Measurements from ENCODE around the gene CRIP3. TPM values are rescaled to one million over a fixed set of nuclear protein-coding genes. Genes with fewer than 3 reads are reported as not detected.
A peak's percentile ranks its signal among the peaks of the same experiment; 100 is the strongest.

Gene CRIP3
- total and polyA plus RNA-seq, 4 donors, result 1.1 to 9.5 (median 2.4) TPM

GRCh38 chr6:43290905-43291355, 17.7 kb downstream of the CRIP3 start:
- H3K9ac ChIP-seq (ENCODE audit: low read depth in 1 of 2, low read length in 2 of 2), result no peak overlapping the region
- peak overlapping the region; percentile 14 to 63 for H3K27ac ChIP-seq (ENCODE audit: low read depth in 1 of 2, low read length in 2 of 2)
- H3K4me1 ChIP-seq (ENCODE audit: control insufficient read depth in 4 of 4, insufficient read depth in 4 of 4, low read length in 3 of 4), result peaks cover 6 to 26% (median 15%) of the 10 kb centered on the region in 4 donors
- no peaks in the 10 kb centered on the region for H3K36me3 ChIP-seq (ENCODE audit: control insufficient read depth in 4 of 4, insufficient read depth in 3 of 4, low read depth in 1 of 4, low read length in 3 of 4)
- 39% methylated on average over 6 of the region's 6 CpGs for WGBS
- no peak for DNase-seq (ENCODE audit: low spot score)
- TF ChIP-seq CTCF (IDR thresholded peaks at IDR 0.05; ENCODE audit: low read depth, low read length, missing input control) (no peak), HNF4A (conservative IDR thresholded peaks at IDR 0.05) (peak; percentile 83 to 89), RXRA (IDR thresholded peaks at IDR 0.05) (peak; percentile 31 to 70), JUND (IDR thresholded peaks at IDR 0.05) (peak in 1 of 2 donors; percentile 16), YY1 (IDR thresholded peaks at IDR 0.05) (peak; percentile 60), SP1 (IDR thresholded peaks at IDR 0.05) (peak; percentile 60), GABPA (IDR thresholded peaks at IDR 0.05 in 1 of 2, conservative IDR thresholded peaks at IDR 0.05 in 1 of 2) (no peak), RAD21 (IDR thresholded peaks at IDR 0.05) (peak; percentile 15 to 18), HNF4G (IDR thresholded peaks at IDR 0.05) (no peak), MAX (IDR thresholded peaks at IDR 0.05) (peak; percentile 65)
- TF ChIP-seq, protein P1, sequence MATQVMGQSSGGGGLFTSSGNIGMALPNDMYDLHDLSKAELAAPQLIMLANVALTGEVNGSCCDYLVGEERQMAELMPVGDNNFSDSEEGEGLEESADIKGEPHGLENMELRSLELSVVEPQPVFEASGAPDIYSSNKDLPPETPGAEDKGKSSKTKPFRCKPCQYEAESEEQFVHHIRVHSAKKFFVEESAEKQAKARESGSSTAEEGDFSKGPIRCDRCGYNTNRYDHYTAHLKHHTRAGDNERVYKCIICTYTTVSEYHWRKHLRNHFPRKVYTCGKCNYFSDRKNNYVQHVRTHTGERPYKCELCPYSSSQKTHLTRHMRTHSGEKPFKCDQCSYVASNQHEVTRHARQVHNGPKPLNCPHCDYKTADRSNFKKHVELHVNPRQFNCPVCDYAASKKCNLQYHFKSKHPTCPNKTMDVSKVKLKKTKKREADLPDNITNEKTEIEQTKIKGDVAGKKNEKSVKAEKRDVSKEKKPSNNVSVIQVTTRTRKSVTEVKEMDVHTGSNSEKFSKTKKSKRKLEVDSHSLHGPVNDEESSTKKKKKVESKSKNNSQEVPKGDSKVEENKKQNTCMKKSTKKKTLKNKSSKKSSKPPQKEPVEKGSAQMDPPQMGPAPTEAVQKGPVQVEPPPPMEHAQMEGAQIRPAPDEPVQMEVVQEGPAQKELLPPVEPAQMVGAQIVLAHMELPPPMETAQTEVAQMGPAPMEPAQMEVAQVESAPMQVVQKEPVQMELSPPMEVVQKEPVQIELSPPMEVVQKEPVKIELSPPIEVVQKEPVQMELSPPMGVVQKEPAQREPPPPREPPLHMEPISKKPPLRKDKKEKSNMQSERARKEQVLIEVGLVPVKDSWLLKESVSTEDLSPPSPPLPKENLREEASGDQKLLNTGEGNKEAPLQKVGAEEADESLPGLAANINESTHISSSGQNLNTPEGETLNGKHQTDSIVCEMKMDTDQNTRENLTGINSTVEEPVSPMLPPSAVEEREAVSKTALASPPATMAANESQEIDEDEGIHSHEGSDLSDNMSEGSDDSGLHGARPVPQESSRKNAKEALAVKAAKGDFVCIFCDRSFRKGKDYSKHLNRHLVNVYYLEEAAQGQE (IDR thresholded peaks at IDR 0.05), result no peak
- TF ChIP-seq, protein P2, sequence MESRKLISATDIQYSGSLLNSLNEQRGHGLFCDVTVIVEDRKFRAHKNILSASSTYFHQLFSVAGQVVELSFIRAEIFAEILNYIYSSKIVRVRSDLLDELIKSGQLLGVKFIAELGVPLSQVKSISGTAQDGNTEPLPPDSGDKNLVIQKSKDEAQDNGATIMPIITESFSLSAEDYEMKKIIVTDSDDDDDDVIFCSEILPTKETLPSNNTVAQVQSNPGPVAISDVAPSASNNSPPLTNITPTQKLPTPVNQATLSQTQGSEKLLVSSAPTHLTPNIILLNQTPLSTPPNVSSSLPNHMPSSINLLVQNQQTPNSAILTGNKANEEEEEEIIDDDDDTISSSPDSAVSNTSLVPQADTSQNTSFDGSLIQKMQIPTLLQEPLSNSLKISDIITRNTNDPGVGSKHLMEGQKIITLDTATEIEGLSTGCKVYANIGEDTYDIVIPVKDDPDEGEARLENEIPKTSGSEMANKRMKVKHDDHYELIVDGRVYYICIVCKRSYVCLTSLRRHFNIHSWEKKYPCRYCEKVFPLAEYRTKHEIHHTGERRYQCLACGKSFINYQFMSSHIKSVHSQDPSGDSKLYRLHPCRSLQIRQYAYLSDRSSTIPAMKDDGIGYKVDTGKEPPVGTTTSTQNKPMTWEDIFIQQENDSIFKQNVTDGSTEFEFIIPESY (IDR thresholded peaks at IDR 0.05), result no peak
- TF ChIP-seq, protein P3, sequence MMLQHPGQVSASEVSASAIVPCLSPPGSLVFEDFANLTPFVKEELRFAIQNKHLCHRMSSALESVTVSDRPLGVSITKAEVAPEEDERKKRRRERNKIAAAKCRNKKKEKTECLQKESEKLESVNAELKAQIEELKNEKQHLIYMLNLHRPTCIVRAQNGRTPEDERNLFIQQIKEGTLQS (IDR thresholded peaks at IDR 0.05), result no peak
- H3K9me3 ChIP-seq (ENCODE audit: control insufficient read depth in 4 of 4, low read length in 3 of 4), result no peaks in the 10 kb centered on the region
- H3K4me3 ChIP-seq (ENCODE audit: low read depth in 1 of 3, low read length in 3 of 3), result no peak overlapping the region
- H3K27me3 ChIP-seq (ENCODE audit: control insufficient read depth in 4 of 4, insufficient read depth in 4 of 4, low read length in 3 of 4), result no peaks in the 10 kb centered on the region

DNA sequence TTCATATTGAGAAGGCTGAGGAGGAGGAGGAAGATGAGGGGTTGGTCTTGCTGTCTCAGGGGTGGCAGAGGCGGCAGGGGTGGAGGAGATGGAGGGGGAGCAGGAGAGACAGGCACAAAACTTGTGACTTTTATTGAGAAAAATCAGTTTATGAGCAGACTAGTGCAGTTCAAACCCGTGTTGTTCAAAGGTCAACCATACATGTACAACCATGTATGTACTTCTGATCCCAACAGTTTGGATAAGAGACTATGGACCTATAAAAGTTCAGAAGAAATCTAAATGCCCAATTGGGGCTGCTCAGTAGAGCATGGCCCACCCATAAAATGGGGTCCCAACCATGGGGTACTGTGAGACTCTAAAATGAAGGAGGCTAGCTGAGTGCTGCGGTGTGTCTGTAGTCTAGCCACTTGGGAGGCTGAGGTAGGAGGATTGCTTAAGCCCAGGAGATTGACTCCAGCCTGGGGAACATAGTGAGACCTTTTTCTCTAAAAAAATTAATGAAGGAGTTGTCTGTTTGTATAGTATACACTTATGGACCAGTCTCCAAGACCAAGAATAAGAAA, 18.2 kb downstream of the CRIP3 start:
- DNase-seq (ENCODE audit: low spot score), result no peak
- WGBS, result 68% methylated on average over 3 of the region's 3 CpGs

More for the DNA sequence above, 18.2 kb downstream of the CRIP3 start:
- H3K27me3 ChIP-seq (ENCODE audit: control insufficient read depth in 4 of 4, insufficient read depth in 4 of 4, low read length in 3 of 4), result no peaks in the 10 kb centered on the region
- no peak overlapping the region for H3K9ac ChIP-seq (ENCODE audit: low read depth in 1 of 2, low read length in 2 of 2)
- TF ChIP-seq YY1 (IDR thresholded peaks at IDR 0.05) (no peak), GABPA (IDR thresholded peaks at IDR 0.05 in 1 of 2, conservative IDR thresholded peaks at IDR 0.05 in 1 of 2) (no peak), FOXA2 (IDR thresholded peaks at IDR 0.05) (no peak), JUND (IDR thresholded peaks at IDR 0.05) (no peak), FOXA1 (IDR thresholded peaks at IDR 0.05) (no peak), HNF4G (IDR thresholded peaks at IDR 0.05) (no peak)
- TF ChIP-seq, protein P1 (IDR thresholded peaks at IDR 0.05), result no peak
- H3K27ac ChIP-seq (ENCODE audit: low read depth in 1 of 2, low read length in 2 of 2), result peak overlapping the region; percentile 14 to 63
- peaks cover 6 to 26% (median 15%) of the 10 kb centered on the region in 4 donors for H3K4me1 ChIP-seq (ENCODE audit: control insufficient read depth in 4 of 4, insufficient read depth in 4 of 4, low read length in 3 of 4)
- H3K36me3 ChIP-seq (ENCODE audit: control insufficient read depth in 4 of 4, insufficient read depth in 3 of 4, low read depth in 1 of 4, low read length in 3 of 4), result no peaks in the 10 kb centered on the region
- no peak overlapping the region for H3K4me3 ChIP-seq (ENCODE audit: low read depth in 1 of 3, low read length in 3 of 3)
- no peaks in the 10 kb centered on the region for H3K9me3 ChIP-seq (ENCODE audit: control insufficient read depth in 4 of 4, low read length in 3 of 4)
